Activated CD4-positive, alpha-beta T cell treated with anti-CD3 and anti-CD28 coated beads, Interleukin-2, amount 50 U/mL, for 16 hours (primary cell): ENCODE results near the gene SYAP1.
"Not testable (repeated sequence)": the region's sequence is repeated elsewhere in the genome, so short reads cannot be mapped to it uniquely, and the experiment has no call there.

Experiments
- DNase-seq: peaks from one replicate; pipeline ENCODE4 v3.0.0-alpha.2; 2020

The SYAP1 gene

DNA sequence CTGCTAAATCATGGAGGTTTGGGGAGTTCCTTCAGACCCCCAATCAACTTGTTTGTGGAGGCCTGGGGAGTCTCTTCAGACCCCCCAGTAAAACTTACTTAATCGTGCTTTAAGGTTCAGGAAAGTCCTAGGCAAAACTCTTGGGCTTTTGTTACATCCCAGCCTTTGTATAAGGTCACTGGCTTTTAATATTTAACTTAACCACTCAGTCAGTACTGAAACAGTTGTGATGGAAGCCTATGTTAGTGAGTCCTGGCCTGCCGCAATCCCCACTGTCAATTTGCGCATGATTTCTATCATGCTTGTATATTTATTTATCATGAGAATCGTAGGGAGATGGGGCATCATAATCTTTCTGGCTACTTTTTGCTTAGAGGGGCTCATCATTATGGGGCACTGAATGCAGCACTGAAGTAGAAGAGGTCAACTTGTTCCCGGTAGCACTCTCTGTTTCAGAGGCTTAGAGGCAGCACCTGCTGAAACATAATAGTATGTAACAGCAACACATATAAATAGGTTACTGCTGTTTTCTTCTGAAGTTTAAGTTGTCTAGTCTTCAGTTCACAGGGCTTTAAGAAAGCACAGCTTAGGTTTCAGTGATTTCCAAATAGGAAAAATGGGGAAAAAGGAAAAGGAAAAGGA is 7.1 kb downstream of the SYAP1 start:
- not testable (repeated sequence) for DNase-seq

DNA sequence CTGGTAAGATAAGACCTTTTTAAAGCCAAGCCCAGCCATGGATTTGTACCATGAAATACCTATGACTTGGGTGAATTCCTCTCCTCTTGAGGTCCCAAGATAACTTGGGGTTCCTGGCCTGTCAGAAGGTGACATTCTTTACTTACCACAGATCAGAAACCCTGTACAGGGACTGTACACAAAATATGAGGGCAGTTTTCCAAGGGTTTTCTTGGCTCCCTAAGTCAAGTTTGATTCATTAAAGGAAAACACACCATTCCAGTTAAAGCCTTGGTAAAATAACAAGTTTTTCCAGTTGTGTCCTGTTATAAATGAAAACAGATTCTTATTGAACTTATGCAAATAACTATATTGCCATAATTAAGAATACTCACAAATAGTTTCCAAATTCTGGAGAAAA is 8.2 kb downstream of the SYAP1 start:
- DNase-seq, result no peak

DNA sequence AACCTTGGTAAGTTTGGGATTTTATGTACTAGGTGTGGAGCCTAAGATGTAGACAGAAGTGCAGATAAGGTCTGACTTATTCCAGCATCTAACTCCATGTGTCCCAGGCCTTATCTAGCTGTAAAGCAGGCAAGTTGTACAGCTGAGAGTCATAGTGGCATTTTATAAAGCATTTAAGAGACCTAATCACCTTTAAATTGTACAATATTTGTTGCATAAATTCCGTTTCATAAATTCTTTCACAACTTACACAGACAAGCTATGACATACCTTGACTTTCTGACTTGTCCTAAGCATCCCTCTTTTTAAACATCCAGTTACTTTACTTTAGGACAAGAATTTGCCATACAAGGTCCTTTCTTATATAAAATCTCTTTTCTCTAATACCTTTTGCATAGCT is 11.0 kb downstream of the SYAP1 start:
- no peak for DNase-seq

DNA sequence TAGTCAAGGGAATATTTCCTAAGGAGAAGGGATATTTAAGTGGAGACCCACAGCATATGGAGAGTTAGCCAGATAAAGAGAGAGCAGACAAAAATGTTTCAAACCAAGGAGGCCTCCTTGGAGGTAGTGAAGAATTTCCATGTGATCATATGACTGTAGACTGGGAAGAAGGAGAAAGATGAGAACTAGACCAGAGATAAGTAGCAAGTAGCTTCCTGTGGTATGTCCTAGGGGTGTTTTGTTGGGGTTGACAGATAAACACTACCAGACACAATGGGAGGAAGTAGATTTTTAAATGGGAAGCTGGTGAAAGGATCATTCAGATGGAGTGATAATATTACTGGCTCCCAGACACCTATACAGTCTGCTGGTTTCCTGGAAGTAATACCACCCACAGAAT is 13.6 kb downstream of the SYAP1 start:
- no peak for DNase-seq

DNA sequence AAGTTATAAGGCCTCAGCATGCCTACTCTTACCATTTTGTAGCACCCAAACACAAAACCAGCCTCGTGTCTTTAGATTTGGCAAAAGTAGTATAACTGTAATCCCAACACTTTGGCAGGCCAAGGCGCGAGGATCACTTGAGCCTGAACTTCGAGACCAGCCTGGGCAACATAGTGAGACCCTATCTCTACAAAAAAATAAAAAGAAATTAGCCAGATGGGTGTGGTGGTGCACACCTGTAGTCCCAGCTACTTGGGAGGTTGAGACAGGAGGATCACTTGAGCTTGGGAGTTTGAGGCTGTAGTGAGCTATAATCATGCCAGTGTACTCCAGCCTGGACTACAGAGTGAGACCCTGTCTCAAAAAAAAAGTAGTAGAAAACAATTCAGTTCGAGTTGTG is 17.6 kb downstream of the SYAP1 start:
- no peak for DNase-seq

DNA sequence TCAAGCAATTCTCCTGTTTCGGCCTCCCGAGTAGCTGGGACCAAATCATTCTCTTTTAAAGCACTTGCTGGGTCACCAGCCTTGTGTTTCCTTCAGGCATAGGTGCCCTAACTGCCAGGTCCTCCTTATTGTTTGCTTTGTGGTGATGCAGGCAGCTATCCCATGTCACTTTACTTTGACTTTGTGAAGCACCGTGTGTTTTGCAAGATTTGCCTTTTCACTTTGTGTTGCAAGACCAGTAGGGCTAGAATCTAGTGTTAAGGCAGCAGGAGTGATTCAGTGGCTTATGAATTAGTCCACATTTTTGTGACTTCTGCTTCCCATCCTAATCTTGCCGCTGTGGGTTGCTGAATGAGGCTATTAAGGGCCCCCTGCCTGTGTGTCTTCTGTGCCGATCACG is 20.2 kb downstream of the SYAP1 start:
- no peak for DNase-seq

DNA sequence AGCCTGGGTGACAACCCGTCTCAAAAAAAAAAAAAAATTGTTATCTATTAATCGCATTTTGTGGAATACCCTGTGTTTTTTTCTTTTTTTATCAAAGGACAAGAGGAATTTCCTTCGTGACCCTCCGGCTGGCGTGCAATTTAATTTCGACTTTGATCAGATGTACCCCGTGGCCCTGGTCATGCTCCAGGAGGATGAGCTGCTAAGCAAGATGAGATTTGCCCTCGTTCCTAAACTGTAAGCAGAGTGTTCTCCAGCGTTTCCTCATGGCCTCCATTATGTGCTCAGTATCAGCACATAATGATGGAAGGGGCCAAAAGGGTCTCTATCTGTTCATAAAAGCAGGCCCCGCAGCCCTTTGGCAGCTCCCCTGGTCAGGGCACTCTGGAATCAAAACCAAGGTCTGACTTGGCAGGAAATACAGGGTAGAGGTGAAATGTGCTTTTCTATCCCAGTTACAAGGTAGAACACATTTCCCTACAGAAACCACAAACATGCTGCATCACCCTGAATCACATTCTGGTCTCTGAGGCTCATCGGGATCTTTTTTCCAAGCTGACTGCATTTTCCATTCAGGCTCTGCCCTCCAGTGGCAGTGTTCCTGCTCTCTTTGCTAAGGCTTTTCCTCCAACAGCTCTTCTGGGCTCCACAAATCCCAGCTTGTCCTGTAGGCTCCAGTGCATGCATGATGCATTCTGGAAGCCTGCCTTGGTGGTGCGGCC is 24.4 kb downstream of the SYAP1 start:
- DNase-seq, result no peak

DNA sequence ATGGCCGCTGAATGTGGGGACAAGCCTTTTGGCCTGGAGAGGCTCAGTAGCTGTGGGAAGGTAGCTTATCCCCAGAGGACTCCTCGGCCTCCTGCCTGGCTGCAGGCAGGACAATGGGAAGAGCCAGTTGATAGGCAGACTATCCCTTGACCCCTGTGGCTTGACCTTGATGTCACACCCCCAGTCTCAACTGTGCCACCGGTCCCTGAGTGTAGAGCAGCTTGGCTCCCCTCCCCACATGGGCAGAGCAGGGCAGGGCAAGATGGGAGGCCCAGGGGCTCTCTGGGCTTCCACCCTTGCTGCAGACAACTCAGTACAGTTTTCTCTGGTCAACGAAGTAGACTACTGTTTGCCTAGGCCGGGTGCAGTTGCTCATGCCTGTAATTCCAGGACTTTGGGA is 25.7 kb downstream of the SYAP1 start:
- DNase-seq, result no peak

DNA sequence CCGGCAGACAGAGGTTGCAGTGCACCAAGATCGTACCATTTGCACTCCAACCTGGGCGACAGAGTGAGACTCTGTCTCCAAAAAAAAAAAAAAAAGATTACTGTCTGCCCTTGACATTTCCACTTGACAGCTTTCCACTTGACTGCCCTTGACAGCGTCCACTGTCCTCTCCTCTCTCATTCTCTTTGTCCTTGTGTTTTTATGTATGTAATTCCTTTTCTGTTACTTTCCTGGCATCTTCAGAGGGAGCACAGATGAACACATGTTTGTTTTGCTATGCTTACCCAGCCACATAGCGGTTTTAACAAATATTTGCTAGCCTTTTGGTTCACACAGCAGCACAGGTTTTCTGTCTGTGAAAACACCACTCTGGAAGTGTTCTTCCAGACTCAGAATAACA is 26.2 kb downstream of the SYAP1 start:
- no peak for DNase-seq

DNA sequence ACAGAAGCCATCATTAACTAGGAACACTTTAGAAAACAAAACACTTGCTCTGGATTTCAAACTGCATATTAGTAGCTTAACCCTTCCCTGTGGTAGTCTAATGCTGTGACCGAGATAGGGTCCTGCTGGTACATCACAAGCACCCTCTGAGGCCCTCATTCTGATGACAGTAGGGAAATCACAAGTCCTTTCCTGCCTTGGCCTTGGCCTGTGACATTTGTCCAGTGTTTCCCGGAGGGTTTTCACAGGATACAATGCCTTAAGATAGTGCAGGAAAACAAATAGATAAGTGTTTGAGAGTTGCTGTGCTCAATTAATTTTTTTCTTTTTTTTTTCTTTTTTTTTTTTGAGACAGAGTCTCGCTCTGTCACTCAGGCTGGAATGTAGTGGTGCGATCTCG is 29.0 kb downstream of the SYAP1 start:
- DNase-seq, result no peak

DNA sequence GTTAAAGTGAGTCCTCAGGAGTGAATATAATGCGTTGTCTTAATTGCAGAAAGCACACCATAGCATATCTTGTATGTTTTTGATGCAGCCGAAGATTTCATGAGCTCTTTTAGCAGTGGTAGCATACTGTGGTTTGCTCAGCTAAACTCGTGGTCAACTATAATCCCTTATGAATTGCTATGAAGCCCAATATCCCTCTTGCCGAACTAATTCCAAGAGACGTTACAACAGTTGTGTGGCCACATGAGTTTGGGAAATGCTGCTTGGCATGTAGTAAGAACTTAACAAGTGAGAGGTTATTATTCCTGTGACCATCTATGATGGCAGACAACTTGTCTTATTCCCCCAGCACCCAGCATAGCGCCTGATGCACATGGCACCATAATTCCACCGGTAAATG is 30.7 kb downstream of the SYAP1 start:
- DNase-seq, result no peak

DNA sequence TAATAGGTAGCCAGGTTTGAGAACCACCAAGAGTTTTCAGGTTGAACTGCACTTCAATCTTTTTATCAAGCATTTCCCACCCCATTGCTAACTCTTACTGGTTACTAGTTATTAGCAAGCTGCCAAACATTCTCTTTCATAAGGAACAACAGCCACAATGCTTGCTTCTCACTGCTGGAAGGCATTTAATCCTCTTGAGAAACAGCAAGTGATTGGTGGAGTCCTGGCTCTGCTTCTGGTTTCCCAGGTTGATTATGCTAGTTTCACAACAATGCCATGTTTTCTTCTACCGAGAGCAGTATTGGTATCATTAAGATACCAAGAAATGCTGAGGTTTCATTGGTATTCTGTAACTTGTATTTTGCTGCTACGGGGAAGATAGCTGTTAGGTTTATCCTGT is 34.6 kb downstream of the SYAP1 start:
- DNase-seq, result no peak

DNA sequence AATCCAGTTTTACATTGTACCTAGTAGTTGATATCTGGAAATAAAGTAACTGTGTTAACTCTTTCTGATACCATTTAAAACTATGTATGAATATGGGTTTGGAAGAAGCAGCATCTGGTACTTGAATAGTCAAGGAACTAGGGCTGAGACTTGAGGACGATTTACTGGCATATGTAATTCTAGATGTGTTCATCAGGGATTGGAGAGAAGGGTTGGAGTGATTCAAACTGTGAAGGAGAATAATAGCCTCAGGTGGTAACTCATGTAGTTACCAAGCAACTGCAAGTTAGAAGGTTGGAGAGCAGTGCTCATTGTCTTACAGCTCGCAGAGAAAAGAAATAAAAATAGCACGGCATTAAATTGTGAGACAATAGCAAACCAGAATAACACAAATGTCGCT is 37.3 kb downstream of the SYAP1 start:
- DNase-seq, result no peak

DNA sequence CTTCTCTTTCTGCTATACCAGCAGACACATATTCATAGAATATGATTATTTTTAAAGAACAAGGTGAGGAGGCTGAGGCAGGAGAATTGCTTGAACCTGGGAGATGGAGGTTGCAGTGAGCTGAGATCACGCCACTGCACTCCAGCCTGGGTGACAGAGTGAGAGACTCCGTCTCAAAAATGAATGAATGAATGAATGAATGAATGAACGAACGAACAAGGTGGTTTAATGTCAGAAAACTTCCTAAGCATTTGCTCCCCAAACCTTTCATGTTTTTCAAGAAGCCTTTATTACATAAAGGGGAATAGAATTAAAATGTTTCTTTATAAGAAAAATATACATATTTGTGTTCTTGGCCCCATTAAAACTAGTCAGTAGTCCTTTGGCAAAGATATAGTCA is 42.1 kb downstream of the SYAP1 start:
- not testable (repeated sequence) for DNase-seq

DNA sequence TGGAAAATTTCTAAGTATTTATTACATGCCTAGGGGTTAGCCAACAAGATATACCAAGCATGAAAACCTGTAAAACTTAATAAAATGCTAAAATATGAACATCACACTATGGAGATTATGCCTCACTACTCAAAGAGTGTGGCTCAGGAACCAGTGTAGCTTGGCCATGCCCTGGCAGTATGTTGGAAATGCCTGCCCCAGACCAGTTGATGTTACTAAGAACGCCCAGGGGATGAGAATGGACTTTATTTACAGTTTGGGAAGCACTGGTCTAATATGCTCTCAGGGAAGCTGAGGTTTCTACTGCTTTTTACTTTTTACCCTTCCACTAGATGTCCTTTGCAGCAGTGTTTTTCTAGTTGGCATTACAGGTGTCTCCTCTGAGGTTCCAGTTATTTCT is 43.2 kb downstream of the SYAP1 start:
- no peak for DNase-seq

DNA sequence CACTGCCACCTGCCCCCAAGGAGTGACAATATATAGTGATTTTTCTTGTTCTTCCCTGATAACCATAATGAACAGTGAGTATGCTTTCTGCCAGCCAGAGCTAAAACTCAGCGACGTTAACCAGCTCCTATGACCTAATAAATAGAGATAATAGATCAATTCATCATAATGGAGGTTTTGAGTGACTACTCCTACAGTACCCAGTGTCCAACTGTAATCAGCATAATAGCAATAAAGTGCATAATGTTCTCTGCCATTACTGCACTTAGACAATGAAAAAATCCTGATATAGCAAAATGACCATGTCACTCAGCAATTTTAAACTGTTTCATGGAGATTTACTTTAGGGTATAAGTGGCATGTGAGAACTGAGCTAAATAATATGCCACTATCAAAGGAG is 46.2 kb downstream of the SYAP1 start:
- DNase-seq, result no peak

DNA sequence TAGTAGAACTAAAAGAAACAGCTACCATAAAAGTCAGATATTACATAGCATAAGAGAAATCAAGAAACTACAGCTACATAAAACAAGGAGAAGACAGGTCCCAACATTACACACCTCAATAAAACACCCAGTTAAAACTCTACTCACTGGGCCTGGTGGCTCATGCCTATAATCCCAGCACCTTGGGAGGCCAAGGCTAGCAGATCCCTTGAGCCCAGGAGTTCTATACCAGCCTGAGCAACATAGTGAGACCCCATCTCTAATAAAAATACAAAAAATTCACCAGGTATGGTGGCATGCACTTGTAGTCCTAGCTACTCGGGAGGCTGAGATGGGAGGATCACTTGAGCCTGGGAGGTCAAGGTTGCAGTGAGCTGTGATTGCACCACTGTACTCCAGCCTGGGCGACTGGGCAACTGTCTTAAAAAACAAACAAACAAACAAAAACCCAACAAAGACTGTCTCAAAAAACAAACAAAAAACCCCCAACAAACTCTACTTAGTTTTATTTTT is 51.6 kb downstream of the SYAP1 start:
- no peak for DNase-seq

DNA sequence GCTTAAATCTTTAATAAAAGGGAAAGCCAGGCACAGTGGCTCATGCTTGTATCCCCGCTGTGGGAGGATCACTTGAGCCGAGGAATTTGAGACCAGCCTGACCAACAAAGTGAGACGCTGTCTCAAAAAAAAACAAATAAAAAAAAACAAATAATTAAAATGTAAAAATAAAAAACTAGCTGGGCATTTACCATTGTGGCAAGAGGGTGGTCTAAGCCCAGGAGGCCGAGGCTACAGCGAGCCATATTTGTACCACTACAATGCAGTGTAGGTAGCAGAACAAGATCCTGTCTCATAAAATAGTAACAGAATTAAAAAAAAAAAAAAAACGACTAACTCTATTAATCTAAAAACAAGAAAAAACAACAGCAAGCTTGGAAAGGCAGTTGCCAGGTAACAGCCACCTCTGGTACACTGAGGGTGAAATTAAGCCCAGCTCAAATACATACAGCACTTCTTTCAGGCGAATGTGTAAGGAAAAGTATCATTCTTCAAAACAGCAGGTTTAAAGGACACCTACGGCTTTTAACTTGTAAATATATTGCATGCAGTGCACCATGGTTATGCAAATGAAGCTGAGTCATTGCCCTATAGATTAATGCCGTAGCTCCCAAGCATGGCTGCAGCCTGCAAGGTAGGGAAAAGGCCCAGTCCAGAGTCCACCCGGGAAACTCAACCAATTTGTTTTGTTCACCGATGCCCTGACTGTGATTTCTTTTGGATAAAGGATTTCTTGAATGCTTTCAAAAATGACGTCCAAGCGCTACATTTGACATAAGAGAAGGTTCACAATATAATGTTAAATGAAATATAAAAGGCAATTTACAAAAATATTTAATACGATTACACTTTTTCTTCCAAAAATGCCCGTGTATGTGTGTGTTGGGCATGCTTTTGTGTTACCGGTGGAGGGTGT is 52.3 kb downstream of the SYAP1 start:
- peak; percentile 26 for DNase-seq

DNA sequence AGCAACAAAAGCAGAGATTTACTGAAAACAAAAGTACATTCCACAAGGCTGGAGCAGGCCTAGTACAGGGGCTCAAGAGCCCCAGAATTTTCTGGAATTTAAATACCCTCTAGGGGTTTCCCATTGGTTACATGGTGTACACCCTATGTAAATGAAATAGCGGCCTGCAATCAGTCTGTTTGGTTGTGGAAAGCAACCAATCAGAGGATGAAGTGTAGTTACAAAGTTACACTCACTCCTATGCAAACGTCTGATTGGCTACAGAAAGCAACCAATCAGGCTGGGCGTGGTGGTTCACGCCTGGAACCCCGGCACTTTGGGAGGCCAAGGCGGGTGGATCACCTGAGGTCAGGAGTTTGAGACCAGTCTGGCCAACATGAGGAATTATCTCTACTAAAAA is 53.0 kb downstream of the SYAP1 start:
- DNase-seq, result no peak

DNA sequence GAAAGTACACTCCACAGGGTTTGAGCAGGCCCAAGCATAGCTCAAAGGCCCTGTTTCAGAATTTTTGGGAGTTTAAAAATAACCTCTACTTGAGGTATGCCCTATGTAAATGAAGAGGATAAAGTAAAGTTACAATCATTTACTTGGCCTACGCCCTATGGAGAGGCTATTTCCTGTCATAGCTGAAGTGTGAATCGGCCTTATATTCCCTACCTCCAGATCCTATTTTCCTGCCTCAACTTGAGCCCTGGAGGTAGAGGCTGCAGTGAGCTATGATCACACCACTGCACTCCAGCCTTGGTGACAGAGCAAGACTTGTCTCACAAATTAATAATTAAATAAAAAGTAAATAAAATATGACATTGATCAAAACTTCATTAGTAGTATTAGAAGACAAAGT is 55.3 kb downstream of the SYAP1 start:
- DNase-seq, result no peak

DNA sequence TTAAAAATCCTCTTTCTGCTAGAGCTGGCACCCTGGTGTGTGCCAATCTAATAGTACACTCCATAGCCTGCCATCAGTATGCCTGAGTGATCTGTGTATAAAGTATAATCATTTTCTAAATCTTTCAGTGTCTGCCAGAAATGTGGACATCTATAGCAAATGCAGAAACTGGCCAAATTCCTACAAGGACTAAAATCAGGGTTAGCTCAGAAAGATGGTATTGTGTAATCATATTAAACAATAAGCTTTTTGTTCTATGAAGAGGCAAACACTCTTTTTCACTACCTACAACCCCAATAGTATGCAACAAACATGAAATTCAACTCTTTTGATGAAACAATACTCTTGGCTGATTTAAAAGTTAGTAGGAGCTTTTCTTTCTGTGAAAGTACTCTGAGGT is 59.1 kb downstream of the SYAP1 start:
- DNase-seq, result no peak

DNA sequence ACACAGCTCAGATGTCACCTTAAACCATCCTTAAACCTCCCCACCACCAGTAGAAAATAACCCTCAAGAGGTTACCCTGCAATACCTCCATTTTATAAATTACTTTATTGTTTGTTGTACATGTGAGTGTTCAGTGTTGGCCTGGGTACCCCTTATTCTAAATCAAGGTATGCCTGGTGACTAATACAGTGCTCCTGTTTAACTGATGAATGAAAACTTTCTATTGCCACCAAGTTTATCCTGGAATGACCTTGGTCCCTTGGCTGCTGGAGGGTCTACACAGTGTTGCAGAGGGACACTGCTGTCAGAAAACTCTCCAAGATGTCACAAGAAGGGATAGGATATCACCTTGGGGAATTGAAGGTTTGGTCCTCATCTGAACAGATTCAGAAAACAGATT is 59.6 kb downstream of the SYAP1 start:
- no peak for DNase-seq

DNA sequence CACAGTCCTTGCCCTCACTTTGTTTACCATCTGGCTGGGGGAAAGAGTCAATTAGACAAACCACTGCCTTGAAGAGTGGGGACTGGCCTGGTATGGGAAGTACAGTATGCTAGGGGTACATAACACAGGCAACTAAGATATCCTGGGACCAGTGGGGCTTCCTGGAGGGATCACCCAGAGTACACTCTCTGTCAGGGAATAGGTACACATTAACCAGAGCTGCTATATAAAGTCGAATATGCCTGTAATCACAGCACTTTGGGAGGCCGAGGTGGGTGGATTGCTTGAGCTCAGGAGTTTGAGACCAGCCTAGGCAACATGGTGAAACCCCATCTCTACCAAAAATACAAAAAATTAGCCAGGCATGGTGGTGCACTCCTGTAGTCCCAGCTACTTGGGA is 60.4 kb downstream of the SYAP1 start:
- not testable (repeated sequence) for DNase-seq

DNA sequence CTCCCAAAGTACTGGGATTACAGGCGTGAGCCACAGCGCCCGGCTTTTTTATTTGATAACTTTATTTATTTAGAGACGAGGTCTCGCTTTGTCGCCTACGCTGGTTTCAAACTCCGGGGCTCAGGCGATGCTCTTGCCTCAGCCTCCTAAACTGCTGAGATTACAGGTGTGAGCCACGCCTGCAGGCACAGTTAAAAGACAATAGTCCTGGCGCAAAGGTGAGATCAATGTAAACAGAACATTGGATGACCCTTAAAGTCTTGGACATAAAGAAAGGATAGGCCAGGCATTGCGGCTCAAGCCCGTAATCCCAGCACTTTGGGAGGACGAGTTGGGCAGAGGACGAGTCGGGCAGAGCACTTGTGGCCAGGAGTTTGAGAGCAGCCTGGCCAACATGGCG is 64.0 kb downstream of the SYAP1 start:
- DNase-seq, result no peak
